HepG2 (cell line): ENCODE data around the gene USP43. TPM values are rescaled to one million over a fixed set of nuclear protein-coding genes. Genes with fewer than 3 reads are reported as not detected.
A peak's percentile ranks its signal among the peaks of the same experiment; 100 is the strongest.

Experiments used
- ELF4 ChIP-seq: sonication (generic); formaldehyde crosslinking; IDR thresholded peaks from 2 replicates; pipeline ENCODE4 v1.5.0; 2020; ENCODE audit warnings: missing genetic modification reagents, mild to moderate bottlenecking, moderate library complexity, borderline replicate concordance
- GFI1 ChIP-seq: sonication (generic); formaldehyde crosslinking; IDR thresholded peaks from 2 replicates; pipeline ENCODE4 v1.5.0; 2020; ENCODE audit warnings: missing genetic modification reagents, mild to moderate bottlenecking, borderline replicate concordance
- IKZF1 ChIP-seq: fragments of 450-650 bp; IDR thresholded peaks from 2 replicates; pipeline ENCODE4 v1.7.1; 2016
- KLF6 ChIP-seq: IDR thresholded peaks from 2 replicates; pipeline ENCODE4 v1.8.0; 2016; ENCODE audit warnings: missing biosample characterization, missing genetic modification reagents
- NFRKB ChIP-seq: fragments of 450-650 bp; IDR thresholded peaks from 2 replicates; pipeline ENCODE4 v1.6.1; 2017
- PAWR ChIP-seq: sonication (generic); formaldehyde crosslinking; IDR thresholded peaks from 2 replicates; pipeline ENCODE4 v1.4.0; 2020; ENCODE audit warnings: missing genetic modification reagents, mild to moderate bottlenecking, borderline replicate concordance
- POLR2AphosphoS2 ChIP-seq: IDR thresholded peaks from 2 replicates; pipeline ENCODE4 v1.6.1; 2011; ENCODE audit warnings: low read depth, low read length, improper control_type of control experiment
- RAD51 ChIP-seq: fragments of 450-650 bp; IDR thresholded peaks from 2 replicates; pipeline ENCODE4 v1.6.1; 2016; ENCODE audit warnings: borderline replicate concordance
- RARA ChIP-seq: IDR thresholded peaks from 2 replicates; pipeline ENCODE4 v1.6.1; 2016; ENCODE audit warnings: missing genetic modification reagents, missing compliant biosample characterization
- TBL1XR1 ChIP-seq: fragments of 150-350 bp; IDR thresholded peaks from 2 replicates; pipeline ENCODE4 v1.6.1; 2014; ENCODE audit warnings: borderline replicate concordance, low read length; ENCODE audit not compliant: partially characterized antibody
- ZBTB38 ChIP-seq: sonication (generic); formaldehyde crosslinking; IDR thresholded peaks from 2 replicates; pipeline ENCODE4 v1.5.1; 2020; ENCODE audit warnings: mild to moderate bottlenecking, missing genetic modification reagents
- ZNF160 ChIP-seq: sonication (generic); formaldehyde crosslinking; IDR thresholded peaks from 2 replicates; pipeline ENCODE4 v1.8.0; 2022; ENCODE audit warnings: mild to moderate bottlenecking, inconsistent platforms, missing genetic modification reagents
- ZNF282 ChIP-seq: fragments of 450-650 bp; IDR thresholded peaks from 2 replicates; pipeline ENCODE4 v1.6.1; 2018; ENCODE audit not compliant: partially characterized antibody
- ZNF33B ChIP-seq: sonication (generic); formaldehyde crosslinking; IDR thresholded peaks from 2 replicates; pipeline ENCODE4 v1.5.1; 2020; ENCODE audit warnings: mild to moderate bottlenecking, missing genetic modification reagents
- ZNF737 ChIP-seq: sonication (generic); formaldehyde crosslinking; IDR thresholded peaks from 2 replicates; pipeline ENCODE4 v1.5.0; 2020; ENCODE audit warnings: missing genetic modification reagents, mild to moderate bottlenecking, borderline replicate concordance
- ZNF83 ChIP-seq: sonication (generic); formaldehyde crosslinking; IDR thresholded peaks from 2 replicates; pipeline ENCODE4 v1.4.0; 2020; ENCODE audit warnings: missing genetic modification reagents, mild to moderate bottlenecking, borderline replicate concordance
- polyA plus RNA-seq, 8 experiments: library from polyadenylated mRNA; depleted of rRNA in 3 of 8; stranded (reverse) in 7 of 8; unstranded in 1 of 8; fragments of >200 nt; fragmentation: Illumina TruSeq in 4 of 8; extraction: Trizol in 4 of 8; gene quantifications; 2 replicates each; pipeline versions ENCODE4 v1.2.1 to v1.2.3, GENCODE V29; 2011 to 2016; ENCODE audit warnings: low read depth in 4 of 8, missing spikeins in 1 of 8, mixed read lengths in 1 of 8; ENCODE audit not compliant: insufficient read depth in 1 of 8
- total RNA-seq, 5 experiments: library from RNA; depleted of rRNA; stranded (reverse); fragments of >200 nt; fragmentation: Illumina TruSeq; extraction: Trizol; gene quantifications; 2 replicates each; pipeline ENCODE4 v1.2.3, GENCODE V29; 2016; ENCODE audit warnings: low read depth in 1 of 5
- TF ChIP-seq, protein P1 (sequence below): IDR thresholded peaks from 2 replicates; pipeline ENCODE4 v1.6.1; 2016; ENCODE audit warnings: low read depth, control low read depth
- TF ChIP-seq, protein P2 (sequence below): IDR thresholded peaks from 2 replicates; pipeline ENCODE4 v1.6.1; 2018; ENCODE audit warnings: missing genetic modification reagents, mild to moderate bottlenecking, missing compliant biosample characterization
- TF ChIP-seq, protein P3 (sequence below): sonication (generic); formaldehyde crosslinking; conservative IDR thresholded peaks from 2 replicates; pipeline ENCODE4 v1.4.0; 2020; ENCODE audit warnings: missing genetic modification reagents
- TF ChIP-seq, protein P4 (sequence below): sonication (generic); formaldehyde crosslinking; conservative IDR thresholded peaks from 2 replicates; pipeline ENCODE4 v1.8.0; 2022; ENCODE audit warnings: missing genetic modification reagents
- TF ChIP-seq, protein P5 (sequence below): sonication (generic); IDR thresholded peaks from 2 replicates; pipeline ENCODE4 v1.6.1; 2016; ENCODE audit warnings: low read depth, borderline replicate concordance
- TF ChIP-seq, protein P6 (sequence below), 2 experiments: sonication (generic) in 1 of 2; formaldehyde crosslinking in 1 of 2; IDR thresholded peaks; 2 replicates each; pipeline versions ENCODE4 v1.5.1 to v1.6.1; 2011 to 2020; ENCODE audit warnings: borderline replicate concordance in 1 of 2, low read depth in 1 of 2, low read length in 1 of 2, mild to moderate bottlenecking in 1 of 2, missing genetic modification reagents in 1 of 2, moderate library complexity in 1 of 2

Gene USP43
- total and polyA plus RNA-seq, 2 of the 13 experiments (the other 11 are each of a cell fraction or from before 2014, with no cell fraction given) = 1.6 to 2.2 TPM

DNA sequence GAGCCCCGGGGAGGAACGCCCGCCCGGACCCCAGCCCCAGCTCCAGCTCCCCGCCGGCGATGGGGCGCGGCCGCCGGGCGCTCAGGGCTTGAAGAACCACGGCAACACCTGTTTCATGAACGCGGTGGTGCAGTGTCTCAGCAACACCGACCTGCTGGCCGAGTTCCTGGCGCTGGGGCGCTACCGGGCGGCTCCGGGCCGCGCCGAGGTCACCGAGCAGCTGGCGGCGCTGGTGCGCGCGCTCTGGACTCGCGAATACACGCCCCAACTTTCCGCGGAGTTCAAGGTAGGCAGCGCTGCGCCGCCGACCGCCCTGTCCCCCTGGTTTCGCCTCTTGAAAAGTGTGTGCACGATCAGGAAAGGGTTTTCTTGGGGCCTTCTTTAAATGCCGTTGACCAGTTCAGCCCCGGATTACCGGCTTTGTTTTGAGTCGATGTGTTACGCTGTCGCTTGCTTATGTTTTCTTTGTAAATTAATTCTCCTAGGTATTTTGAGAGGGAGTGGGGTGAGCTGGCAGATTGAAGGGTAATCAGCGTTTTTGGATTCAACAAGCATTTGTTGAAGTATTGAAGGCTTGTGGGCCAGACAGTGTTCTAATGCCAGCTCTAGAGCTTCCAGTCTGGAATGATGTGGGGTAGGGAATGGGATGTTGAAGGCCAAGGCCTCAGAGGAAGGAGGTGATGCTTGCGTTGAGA, 681 bp downstream of the USP43 start (continued):
- TF ChIP-seq GFI1 (CRISPR knock-in tag) (no peak), ZNF33B (CRISPR knock-in tag) (no peak), POLR2AphosphoS2 (no peak), ZBTB38 (CRISPR knock-in tag) (no peak), IKZF1 (no peak), PAWR (CRISPR knock-in tag) (no peak), KLF6 (no peak), NFRKB (no peak), RARA (CRISPR knock-in tag) (0 out of 2 replicates have a peak, but pooled peaks have one; percentile 18), ZNF83 (CRISPR knock-in tag) (no peak), ZNF282 (no peak), TBL1XR1 (no peak), RAD51 (no peak), ELF4 (no peak), ZNF160 (0 out of 2 replicates have a peak, but pooled peaks have one; percentile 55), ZNF737 (no peak)
- TF ChIP-seq, protein P1, sequence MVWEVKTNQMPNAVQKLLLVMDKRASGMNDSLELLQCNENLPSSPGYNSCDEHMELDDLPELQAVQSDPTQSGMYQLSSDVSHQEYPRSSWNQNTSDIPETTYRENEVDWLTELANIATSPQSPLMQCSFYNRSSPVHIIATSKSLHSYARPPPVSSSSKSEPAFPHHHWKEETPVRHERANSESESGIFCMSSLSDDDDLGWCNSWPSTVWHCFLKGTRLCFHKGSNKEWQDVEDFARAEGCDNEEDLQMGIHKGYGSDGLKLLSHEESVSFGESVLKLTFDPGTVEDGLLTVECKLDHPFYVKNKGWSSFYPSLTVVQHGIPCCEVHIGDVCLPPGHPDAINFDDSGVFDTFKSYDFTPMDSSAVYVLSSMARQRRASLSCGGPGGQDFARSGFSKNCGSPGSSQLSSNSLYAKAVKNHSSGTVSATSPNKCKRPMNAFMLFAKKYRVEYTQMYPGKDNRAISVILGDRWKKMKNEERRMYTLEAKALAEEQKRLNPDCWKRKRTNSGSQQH (CRISPR knock-in tag) = no peak
- TF ChIP-seq, protein P2, sequence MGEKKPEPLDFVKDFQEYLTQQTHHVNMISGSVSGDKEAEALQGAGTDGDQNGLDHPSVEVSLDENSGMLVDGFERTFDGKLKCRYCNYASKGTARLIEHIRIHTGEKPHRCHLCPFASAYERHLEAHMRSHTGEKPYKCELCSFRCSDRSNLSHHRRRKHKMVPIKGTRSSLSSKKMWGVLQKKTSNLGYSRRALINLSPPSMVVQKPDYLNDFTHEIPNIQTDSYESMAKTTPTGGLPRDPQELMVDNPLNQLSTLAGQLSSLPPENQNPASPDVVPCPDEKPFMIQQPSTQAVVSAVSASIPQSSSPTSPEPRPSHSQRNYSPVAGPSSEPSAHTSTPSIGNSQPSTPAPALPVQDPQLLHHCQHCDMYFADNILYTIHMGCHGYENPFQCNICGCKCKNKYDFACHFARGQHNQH = no peak
- TF ChIP-seq, protein P3, sequence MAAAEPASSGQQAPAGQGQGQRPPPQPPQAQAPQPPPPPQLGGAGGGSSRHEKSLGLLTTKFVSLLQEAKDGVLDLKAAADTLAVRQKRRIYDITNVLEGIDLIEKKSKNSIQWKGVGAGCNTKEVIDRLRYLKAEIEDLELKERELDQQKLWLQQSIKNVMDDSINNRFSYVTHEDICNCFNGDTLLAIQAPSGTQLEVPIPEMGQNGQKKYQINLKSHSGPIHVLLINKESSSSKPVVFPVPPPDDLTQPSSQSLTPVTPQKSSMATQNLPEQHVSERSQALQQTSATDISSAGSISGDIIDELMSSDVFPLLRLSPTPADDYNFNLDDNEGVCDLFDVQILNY (CRISPR knock-in tag) = no peak
- TF ChIP-seq, protein P4, sequence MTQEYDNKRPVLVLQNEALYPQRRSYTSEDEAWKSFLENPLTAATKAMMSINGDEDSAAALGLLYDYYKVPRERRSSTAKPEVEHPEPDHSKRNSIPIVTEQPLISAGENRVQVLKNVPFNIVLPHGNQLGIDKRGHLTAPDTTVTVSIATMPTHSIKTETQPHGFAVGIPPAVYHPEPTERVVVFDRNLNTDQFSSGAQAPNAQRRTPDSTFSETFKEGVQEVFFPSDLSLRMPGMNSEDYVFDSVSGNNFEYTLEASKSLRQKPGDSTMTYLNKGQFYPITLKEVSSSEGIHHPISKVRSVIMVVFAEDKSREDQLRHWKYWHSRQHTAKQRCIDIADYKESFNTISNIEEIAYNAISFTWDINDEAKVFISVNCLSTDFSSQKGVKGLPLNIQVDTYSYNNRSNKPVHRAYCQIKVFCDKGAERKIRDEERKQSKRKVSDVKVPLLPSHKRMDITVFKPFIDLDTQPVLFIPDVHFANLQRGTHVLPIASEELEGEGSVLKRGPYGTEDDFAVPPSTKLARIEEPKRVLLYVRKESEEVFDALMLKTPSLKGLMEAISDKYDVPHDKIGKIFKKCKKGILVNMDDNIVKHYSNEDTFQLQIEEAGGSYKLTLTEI (CRISPR knock-in tag) = no peak
- TF ChIP-seq, protein P5, sequence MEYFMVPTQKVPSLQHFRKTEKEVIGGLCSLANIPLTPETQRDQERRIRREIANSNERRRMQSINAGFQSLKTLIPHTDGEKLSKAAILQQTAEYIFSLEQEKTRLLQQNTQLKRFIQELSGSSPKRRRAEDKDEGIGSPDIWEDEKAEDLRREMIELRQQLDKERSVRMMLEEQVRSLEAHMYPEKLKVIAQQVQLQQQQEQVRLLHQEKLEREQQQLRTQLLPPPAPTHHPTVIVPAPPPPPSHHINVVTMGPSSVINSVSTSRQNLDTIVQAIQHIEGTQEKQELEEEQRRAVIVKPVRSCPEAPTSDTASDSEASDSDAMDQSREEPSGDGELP = peak; percentile 78; the same call in 1 of the 2 replicates
- TF ChIP-seq, protein P6, sequence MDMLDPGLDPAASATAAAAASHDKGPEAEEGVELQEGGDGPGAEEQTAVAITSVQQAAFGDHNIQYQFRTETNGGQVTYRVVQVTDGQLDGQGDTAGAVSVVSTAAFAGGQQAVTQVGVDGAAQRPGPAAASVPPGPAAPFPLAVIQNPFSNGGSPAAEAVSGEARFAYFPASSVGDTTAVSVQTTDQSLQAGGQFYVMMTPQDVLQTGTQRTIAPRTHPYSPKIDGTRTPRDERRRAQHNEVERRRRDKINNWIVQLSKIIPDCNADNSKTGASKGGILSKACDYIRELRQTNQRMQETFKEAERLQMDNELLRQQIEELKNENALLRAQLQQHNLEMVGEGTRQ (IDR thresholded peaks at IDR 0.05; ENCODE audit: low read depth, low read length) = no peak
- TF ChIP-seq, protein P6 (CRISPR knock-in tag; IDR thresholded peaks at IDR 0.05; ENCODE audit: borderline replicate concordance) = no peak
